Motor neuron (in vitro differentiated cells): Measurements from ENCODE around the gene TMA16. TPM values are rescaled to one million over a fixed set of nuclear protein-coding genes. Genes with fewer than 3 reads are reported as not detected.

Source experiments
- ATAC-seq, 8 experiments: fragments of 200-7000 bp; cut with Tn5 transposase; replicated peaks in 6 of 8; 2 replicates each; pipeline ENCODE4 v1.8.0; 2021; ENCODE audit warnings: mild to moderate bottlenecking in 8 of 8, moderate library complexity in 8 of 8
- H3K27ac ChIP-seq, 2 donors: fragments of 250-450 bp; sonication (Bioruptor Pico); 2 replicates each; pipeline ENCODE4 v1.9.0; 2021; ENCODE audit warnings: antibody characterized with exemption in 2 of 2, mild to moderate bottlenecking in 2 of 2, moderate library complexity in 1 of 2
- H3K4me1 ChIP-seq, 2 donors: fragments of 250-450 bp; sonication (Bioruptor Pico); replicated peaks in 1 of 2; 2 replicates each; pipeline ENCODE4 v1.6.1; 2021; ENCODE audit warnings: antibody characterized with exemption in 2 of 2, mild to moderate bottlenecking in 2 of 2, moderate library complexity in 1 of 2
- H3K4me3 ChIP-seq, 5 donors: fragments of 250-450 bp; sonication (Bioruptor Pico); 2 replicates each; pipeline ENCODE4 v1.9.0; 2021; ENCODE audit warnings: antibody characterized with exemption in 5 of 5, mild to moderate bottlenecking in 5 of 5, moderate library complexity in 4 of 5
- WGBS, 10 experiments: fragments of 450-650 bp; shearing (Covaris generic); methylation state at CpG; one replicate each; pipeline ENCODE4 v1.0.0; 2022; 5-methylcytosine and 5-hydroxymethylcytosine counted together
- in situ Hi-C, 9 experiments: fragments of 400-800 bp; cut with MboI; loops; one replicate each; pipeline ENCODE4 v1.15.0; 2021; ENCODE audit warnings: low sequenced_read_pairs in 9 of 9, low pct_unique_long_range_greater_than_20kb in 2 of 9; ENCODE audit not compliant: unreplicated experiment in 9 of 9
- total RNA-seq, 8 experiments: library from RNA; unstranded; fragments of 300-600 nt; gene quantifications; 2 replicates each; pipeline versions ENCODE4 v1.2.3 to v1.2.4, GENCODE V29; 2022

TMA16 gene
- total RNA-seq, 8 experiments from 2014 or later, result 15.8 to 65.2 (median 31.1) TPM

GRCh38 chr4:163484906-163485305, 9.6 kb upstream of the TMA16 start:
- 0 to 50% (median 19%) methylated on average over 1 to 3 of the region's 4 CpGs; no CpG with 5 or more reads in 1 of the 10 experiments for WGBS, 10 experiments
- in situ Hi-C loops, result loop anchor here in 2 of 9 experiments (25.0 kb wide), 1 partner anchor 1252 kb away; no protein-coding TSS in a partner anchor
- Histone ChIP-seq H3K4me1 (peaks cover 0 to 3% of the 10 kb centered on the region in 2 donors), H3K4me3 (no peak overlapping the region), H3K27ac (no peak overlapping the region)
- peak in 4 of 8 experiments; percentile 35 to 78 (median 52) for ATAC-seq

- Histone ChIP-seq H3K27ac (no peak overlapping the region), H3K4me3 (no peak overlapping the region), H3K4me1 (peaks cover 0 to 3% of the 10 kb centered on the region in 2 donors)
- peak in 3 of 8 experiments; percentile 31 to 47 (median 32) for ATAC-seq
- 20 to 100% (median 73%) methylated on average over 1 to 2 of the region's 2 CpGs; no CpG with 5 or more reads in 2 of the 10 experiments for WGBS, 10 experiments
- in situ Hi-C loops, result loop anchor here in 2 of 9 experiments (25.0 kb wide), 1 partner anchor 1252 kb away; no protein-coding TSS in a partner anchor
Measured at GRCh38 chr4:163485589-163485988, 8.9 kb upstream of the TMA16 start.

- 80 to 100% (median 100%) methylated on average over 1 of the region's 1 CpG; no CpG with 5 or more reads in 7 of the 10 experiments for WGBS, 10 experiments
- ATAC-seq, result no peak
- peaks cover 0 to 3% of the 10 kb centered on the region in 2 donors for H3K4me1 ChIP-seq
- no peak overlapping the region for H3K27ac ChIP-seq
- H3K4me3 ChIP-seq, result no peak overlapping the region
- in situ Hi-C loops, result loop anchor here in 2 of 9 experiments (25.0 kb wide), 1 partner anchor 1251 kb away; no protein-coding TSS in a partner anchor
Measured at GRCh38 chr4:163486321-163486720, 8.2 kb upstream of the TMA16 start.

- no peak for ATAC-seq
- H3K27ac ChIP-seq, result no peak overlapping the region
- no peak overlapping the region for H3K4me3 ChIP-seq
- WGBS, 10 experiments, result 5 to 89% (median 70%) methylated on average over 1 of the region's 1 CpG; no CpG with 5 or more reads in 5 of the 10 experiments
- H3K4me1 ChIP-seq, result peaks cover 0 to 7% of the 10 kb centered on the region in 2 donors
- in situ Hi-C loops, result loop anchor here in 2 of 9 experiments (25.0 kb wide), 1 partner anchor 1247 kb away; no protein-coding TSS in a partner anchor
Measured at GRCh38 chr4:163489929-163490328, 4.6 kb upstream of the TMA16 start.

- Histone ChIP-seq H3K27ac (no peak overlapping the region), H3K4me3 (no peak overlapping the region), H3K4me1 (peaks cover 3 to 11% of the 10 kb centered on the region in 2 donors)
- ATAC-seq, result no peak
- in situ Hi-C loops, result loop anchor here in 2 of 9 experiments (25.0 kb wide), 1 partner anchor 1244 kb away; no protein-coding TSS in a partner anchor
- WGBS, 10 experiments, result 64 to 91% (median 83%) methylated on average over 2 to 6 of the region's 6 CpGs; no CpG with 5 or more reads in 1 of the 10 experiments
Measured at GRCh38 chr4:163492951-163493504, 1.5 kb upstream of the TMA16 start.

- WGBS, 10 experiments, result 38 to 97% (median 84%) methylated on average over 1 to 16 of the region's 28 CpGs; no CpG with 5 or more reads in 1 of the 10 experiments
- in situ Hi-C loops, result loop anchor here in 2 of 9 experiments (25.0 kb wide), 1 partner anchor 1244 kb away; no protein-coding TSS in a partner anchor
- Histone ChIP-seq H3K4me1 (peaks cover 3 to 11% of the 10 kb centered on the region in 2 donors), H3K27ac (peak overlapping the region; percentile 84 to 91), H3K4me3 (peak overlapping the region; percentile 51 to 93 (median 76))
- ATAC-seq, result peak in 2 of 8 experiments; percentile 14
Measured at GRCh38 chr4:163493643-163494359, 689 bp upstream of the TMA16 start.

GRCh38 chr4:163495900-163496299, 1.4 kb downstream of the TMA16 start:
- Histone ChIP-seq H3K27ac (no peak overlapping the region), H3K4me1 (peaks cover 3 to 11% of the 10 kb centered on the region in 2 donors), H3K4me3 (peak overlapping the region; percentile 51 to 93 (median 76))
- 0 to 17% (median 11%) methylated on average over 1 of the region's 1 CpG; no CpG with 5 or more reads in 5 of the 10 experiments for WGBS, 10 experiments
- in situ Hi-C loops, result loop anchor here in 2 of 9 experiments (25.0 kb wide), 1 partner anchor 1241 kb away; no protein-coding TSS in a partner anchor
- no peak for ATAC-seq

- Histone ChIP-seq H3K4me1 (peaks cover 3 to 4% of the 10 kb centered on the region in 2 donors), H3K4me3 (no peak overlapping the region), H3K27ac (no peak overlapping the region)
- WGBS, 10 experiments, result 88 to 100% (median 100%) methylated on average over 1 of the region's 1 CpG; no CpG with 5 or more reads in 7 of the 10 experiments
- ATAC-seq, result no peak
- in situ Hi-C loops, result loop anchor here in 1 of 9 experiments (25.0 kb wide), 1 partner anchor 988 kb away; no protein-coding TSS in a partner anchor
Measured at GRCh38 chr4:163500586-163500985, 6.1 kb downstream of the TMA16 start.

GRCh38 chr4:163505374-163505773, 10.9 kb downstream of the TMA16 start:
- ATAC-seq, result no peak
- in situ Hi-C loops, result loop anchor here in 1 of 9 experiments (25.0 kb wide), 1 partner anchor 993 kb away; no protein-coding TSS in a partner anchor
- WGBS, 10 experiments, result 83 to 100% (median 99%) methylated on average over 1 to 3 of the region's 3 CpGs

GRCh38 chr4:163515198-163515597, 20.7 kb downstream of the TMA16 start:
- Histone ChIP-seq H3K4me3 (no peak overlapping the region), H3K4me1 (no peaks in the 10 kb centered on the region), H3K27ac (no peak overlapping the region)
- 95 to 100% (median 97%) methylated on average over 2 to 8 of the region's 8 CpGs; no CpG with 5 or more reads in 2 of the 10 experiments for WGBS, 10 experiments
- in situ Hi-C loops, result loop anchor here in 1 of 9 experiments (25.0 kb wide), 1 partner anchor 1003 kb away; no protein-coding TSS in a partner anchor
- ATAC-seq, result no peak

More at GRCh38 chr4:163505374-163505773, 10.9 kb downstream of the TMA16 start:
- peaks cover 0 to 2% of the 10 kb centered on the region in 2 donors for H3K4me1 ChIP-seq
- no peak overlapping the region for H3K27ac ChIP-seq
- H3K4me3 ChIP-seq, result no peak overlapping the region

- WGBS, 10 experiments, result 66 to 100% (median 99%) methylated on average over 2 to 3 of the region's 3 CpGs; no CpG with 5 or more reads in 4 of the 10 experiments
- H3K4me1 ChIP-seq, result no peaks in the 10 kb centered on the region
- no peak overlapping the region for H3K4me3 ChIP-seq
- no peak for ATAC-seq
- no peak overlapping the region for H3K27ac ChIP-seq
- in situ Hi-C loops, result loop anchor here in 1 of 9 experiments (25.0 kb wide), 1 partner anchor 1012 kb away; no protein-coding TSS in a partner anchor
Measured at GRCh38 chr4:163523791-163524365, 29.4 kb downstream of the TMA16 start.

GRCh38 chr4:163525982-163526381, 31.5 kb downstream of the TMA16 start:
- no peak overlapping the region for H3K27ac ChIP-seq
- in situ Hi-C loops, result loop anchor here in 1 of 9 experiments (25.0 kb wide), 1 partner anchor 1211 kb away; no protein-coding TSS in a partner anchor
- H3K4me3 ChIP-seq, result no peak overlapping the region
- ATAC-seq, result no peak
- no peaks in the 10 kb centered on the region for H3K4me1 ChIP-seq
- 86 to 100% (median 93%) methylated on average over 1 to 3 of the region's 3 CpGs; no CpG with 5 or more reads in 1 of the 10 experiments for WGBS, 10 experiments
